ENCODE results near the gene ELOB. TPM values are rescaled to one million over a fixed set of nuclear protein-coding genes. Genes with fewer than 3 reads are reported as not detected.
A peak's percentile ranks its signal among the peaks of the same experiment; 100 is the strongest.

Gene ELOB
- total and polyA plus RNA-seq, 2 of the 8 experiments (the other 6 are each of a cell fraction or from before 2014, with no cell fraction given): 237 to 1,357 TPM

- TF ChIP-seq E2F6 (IDR thresholded peaks at IDR 0.05) (peak; percentile 24; the same call in 1 of the 2 replicates), CTBP2 (IDR thresholded peaks at IDR 0.05; ENCODE audit: borderline replicate concordance, insufficient read depth, insufficient read length, low read length) (no peak), HDAC2 (IDR thresholded peaks at IDR 0.05; ENCODE audit: borderline replicate concordance in 1 of 2, low read depth in 2 of 2, low read length in 2 of 2) (no peak), CBX8 (IDR thresholded peaks at IDR 0.05; ENCODE audit: borderline replicate concordance, low read depth, low read length) (no peak), NRF1 (IDR thresholded peaks at IDR 0.05; ENCODE audit: low read depth, low read length) (no peak), TBP (IDR thresholded peaks at IDR 0.05; ENCODE audit: low read depth, low read length) (no peak), RAD21 (IDR thresholded peaks at IDR 0.05 in 1 of 2, conservative IDR thresholded peaks at IDR 0.05 in 1 of 2; ENCODE audit: low read depth in 2 of 2, low read length in 2 of 2) (peak in 1 of 2 experiments; percentile 24; a peak in 1 of 4 replicates), SP4 (IDR thresholded peaks at IDR 0.05; ENCODE audit: low read length) (no peak)
Observed at GRCh38 chr16:2785101-2785991, 8.3 kb upstream of the ELOB start (continued).
